Vagina (tissue), 2 donors: Measurements from ENCODE around the gene SLC25A26.

ENCODE experiments used
- POLR2A ChIP-seq, 2 donors: fragments of 450-650 bp; IDR thresholded peaks; one replicate each; pipeline ENCODE4 v1.6.1; 2017; ENCODE audit warnings: antibody characterized with exemption in 2 of 2, mild to moderate bottlenecking in 2 of 2, moderate library complexity in 2 of 2
- TF ChIP-seq, protein P1 (sequence below), 3 experiments: fragments of 450-650 bp in 2 of 3; fragments of 200-600 bp in 1 of 3; sonication (generic) in 1 of 3; IDR thresholded peaks; one replicate each; pipeline ENCODE4 v1.5.1; 2017 to 2019; ENCODE audit warnings: antibody characterized with exemption in 3 of 3, mild to moderate bottlenecking in 2 of 3, moderate library complexity in 2 of 3

DNA sequence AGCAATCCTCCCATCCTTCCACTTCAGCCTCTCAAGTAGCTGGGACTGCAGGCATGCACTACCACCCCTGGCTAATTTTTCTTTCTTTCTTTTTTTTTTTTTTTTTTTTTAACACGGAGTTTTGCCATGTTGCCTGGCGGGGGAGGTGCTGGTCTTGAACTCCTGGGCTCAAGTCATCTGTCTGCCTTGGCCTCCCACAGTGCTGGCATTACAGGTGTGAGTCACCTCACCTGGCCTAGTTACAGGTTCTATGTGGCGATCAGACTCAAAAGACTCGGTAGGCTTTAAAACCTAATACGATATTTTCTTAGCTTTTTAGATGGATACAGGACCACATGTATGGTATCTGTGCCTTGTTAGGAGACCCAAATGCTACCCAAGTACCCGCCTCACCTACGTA, 14.0 kb upstream of the SLC25A26 start:
- TF ChIP-seq POLR2A (IDR thresholded peaks at IDR 0.05), result no peak
- TF ChIP-seq, protein P1, sequence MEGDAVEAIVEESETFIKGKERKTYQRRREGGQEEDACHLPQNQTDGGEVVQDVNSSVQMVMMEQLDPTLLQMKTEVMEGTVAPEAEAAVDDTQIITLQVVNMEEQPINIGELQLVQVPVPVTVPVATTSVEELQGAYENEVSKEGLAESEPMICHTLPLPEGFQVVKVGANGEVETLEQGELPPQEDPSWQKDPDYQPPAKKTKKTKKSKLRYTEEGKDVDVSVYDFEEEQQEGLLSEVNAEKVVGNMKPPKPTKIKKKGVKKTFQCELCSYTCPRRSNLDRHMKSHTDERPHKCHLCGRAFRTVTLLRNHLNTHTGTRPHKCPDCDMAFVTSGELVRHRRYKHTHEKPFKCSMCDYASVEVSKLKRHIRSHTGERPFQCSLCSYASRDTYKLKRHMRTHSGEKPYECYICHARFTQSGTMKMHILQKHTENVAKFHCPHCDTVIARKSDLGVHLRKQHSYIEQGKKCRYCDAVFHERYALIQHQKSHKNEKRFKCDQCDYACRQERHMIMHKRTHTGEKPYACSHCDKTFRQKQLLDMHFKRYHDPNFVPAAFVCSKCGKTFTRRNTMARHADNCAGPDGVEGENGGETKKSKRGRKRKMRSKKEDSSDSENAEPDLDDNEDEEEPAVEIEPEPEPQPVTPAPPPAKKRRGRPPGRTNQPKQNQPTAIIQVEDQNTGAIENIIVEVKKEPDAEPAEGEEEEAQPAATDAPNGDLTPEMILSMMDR (IDR thresholded peaks at IDR 0.05), result no peak
